ENCODE data around the gene GANAB.

- TF ChIP-seq EZH2 (IDR thresholded peaks at IDR 0.05; ENCODE audit: low read depth, unreplicated experiment) = no peak
- peak; percentile 67 to 91 for TF ChIP-seq CTCF (conservative IDR thresholded peaks at IDR 0.05; ENCODE audit: low read depth in 2 of 2)
- peak; percentile 27; the same call in 1 of the 2 replicates for TF ChIP-seq POLR2AphosphoS5 (IDR thresholded peaks at IDR 0.05; ENCODE audit: low read depth)
- TF ChIP-seq ZNF114 (CRISPR knock-in tag; IDR thresholded peaks at IDR 0.05) = no peak
- TF ChIP-seq REST (IDR thresholded peaks at IDR 0.05; ENCODE audit: unreplicated experiment) = no peak
- TF ChIP-seq NANOG (IDR thresholded peaks at IDR 0.05; ENCODE audit: borderline replicate concordance) = no peak
- no peak for TF ChIP-seq JUNB (IDR thresholded peaks at IDR 0.05; ENCODE audit: unreplicated experiment)
- TF ChIP-seq ZNF331 (CRISPR knock-in tag; IDR thresholded peaks at IDR 0.05; ENCODE audit: low read depth) = no peak
- TF ChIP-seq EZH2phosphoT487 (IDR thresholded peaks at IDR 0.05; ENCODE audit: unreplicated experiment) = no peak
- TF ChIP-seq CREB1 (CRISPR knock-in tag; IDR thresholded peaks at IDR 0.05; ENCODE audit: low read depth) = 0 out of 2 replicates have a peak, but pooled peaks have one; percentile 38
- no peak for TF ChIP-seq ETS1 (IDR thresholded peaks at IDR 0.05)
- TF ChIP-seq ZNF462 (CRISPR knock-in tag; IDR thresholded peaks at IDR 0.05) = no peak
Observed at GRCh38 chr11:62612366-62613290, 33.8 kb downstream of the GANAB start, which contains the start of the genes EML3 and ROM1.

All from GM23338 (cell line).